ENCODE measurements around the gene ITGA11. TPM values are rescaled to one million over a fixed set of nuclear protein-coding genes. Genes with fewer than 3 reads are reported as not detected.

ITGA11 gene
- total RNA-seq, 1 donor from 2014 or later, result 0.28 TPM

DNA sequence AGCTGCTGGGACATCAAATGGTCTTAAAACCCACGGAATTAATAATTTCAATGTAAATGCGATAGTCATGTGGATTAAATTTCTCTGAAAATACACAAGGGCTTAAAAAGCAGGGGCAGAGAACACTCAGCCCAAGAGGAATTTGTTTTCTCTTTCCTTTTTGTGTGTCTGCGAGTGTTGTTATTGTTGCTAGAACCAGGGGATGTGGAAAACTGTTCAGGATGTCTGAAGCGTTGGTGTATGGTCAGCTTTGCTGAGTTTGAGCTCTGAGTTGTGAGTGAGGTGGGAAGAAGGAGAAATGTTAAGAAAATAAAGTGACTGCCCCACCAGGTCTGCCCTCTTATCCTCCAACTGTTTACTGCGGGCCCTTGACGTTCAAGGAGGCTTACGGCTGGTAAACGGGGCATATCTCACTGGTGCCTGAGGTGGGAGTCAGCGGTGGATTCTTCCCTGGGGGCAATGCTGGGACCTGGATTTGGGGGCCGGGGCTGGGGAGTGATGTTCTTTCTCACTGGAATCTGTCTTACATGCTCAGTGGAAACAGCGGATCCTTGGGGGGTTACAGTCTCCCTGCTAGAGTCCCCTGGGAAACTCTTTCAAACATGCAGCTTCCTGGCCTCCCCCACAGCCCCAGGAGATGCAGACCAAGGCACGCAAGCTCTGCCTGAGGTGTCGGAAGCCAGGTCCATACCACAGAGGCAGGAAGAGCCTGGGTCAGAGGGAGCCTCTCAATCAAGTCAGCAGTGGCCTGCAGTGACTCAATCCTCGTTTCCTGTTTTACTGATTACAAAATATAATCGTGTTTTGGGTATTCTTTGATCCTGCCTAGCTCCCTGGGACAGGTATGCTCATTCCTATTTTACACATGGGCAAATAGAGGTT, 41.8 kb downstream of the ITGA11 start:
- H3K9me3 Mint-ChIP-seq (ENCODE audit: unreplicated experiment), result no peaks in the 10 kb centered on the region
- TF ChIP-seq, protein P1, sequence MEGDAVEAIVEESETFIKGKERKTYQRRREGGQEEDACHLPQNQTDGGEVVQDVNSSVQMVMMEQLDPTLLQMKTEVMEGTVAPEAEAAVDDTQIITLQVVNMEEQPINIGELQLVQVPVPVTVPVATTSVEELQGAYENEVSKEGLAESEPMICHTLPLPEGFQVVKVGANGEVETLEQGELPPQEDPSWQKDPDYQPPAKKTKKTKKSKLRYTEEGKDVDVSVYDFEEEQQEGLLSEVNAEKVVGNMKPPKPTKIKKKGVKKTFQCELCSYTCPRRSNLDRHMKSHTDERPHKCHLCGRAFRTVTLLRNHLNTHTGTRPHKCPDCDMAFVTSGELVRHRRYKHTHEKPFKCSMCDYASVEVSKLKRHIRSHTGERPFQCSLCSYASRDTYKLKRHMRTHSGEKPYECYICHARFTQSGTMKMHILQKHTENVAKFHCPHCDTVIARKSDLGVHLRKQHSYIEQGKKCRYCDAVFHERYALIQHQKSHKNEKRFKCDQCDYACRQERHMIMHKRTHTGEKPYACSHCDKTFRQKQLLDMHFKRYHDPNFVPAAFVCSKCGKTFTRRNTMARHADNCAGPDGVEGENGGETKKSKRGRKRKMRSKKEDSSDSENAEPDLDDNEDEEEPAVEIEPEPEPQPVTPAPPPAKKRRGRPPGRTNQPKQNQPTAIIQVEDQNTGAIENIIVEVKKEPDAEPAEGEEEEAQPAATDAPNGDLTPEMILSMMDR (IDR thresholded peaks at IDR 0.05; ENCODE audit: unreplicated experiment), result no peak
- peaks cover 10% of the 10 kb centered on the region for H3K4me1 Mint-ChIP-seq (ENCODE audit: unreplicated experiment)
- H3K36me3 Mint-ChIP-seq (ENCODE audit: low read depth, unreplicated experiment), result no peaks in the 10 kb centered on the region
- no peak overlapping the region for H3K4me3 Mint-ChIP-seq (ENCODE audit: unreplicated experiment)
- DNase-seq (ENCODE audit: low spot score), result no peak
- no peaks in the 10 kb centered on the region for H3K27me3 Mint-ChIP-seq (ENCODE audit: unreplicated experiment)
- no peak overlapping the region for H3K27ac Mint-ChIP-seq (ENCODE audit: unreplicated experiment)

DNA sequence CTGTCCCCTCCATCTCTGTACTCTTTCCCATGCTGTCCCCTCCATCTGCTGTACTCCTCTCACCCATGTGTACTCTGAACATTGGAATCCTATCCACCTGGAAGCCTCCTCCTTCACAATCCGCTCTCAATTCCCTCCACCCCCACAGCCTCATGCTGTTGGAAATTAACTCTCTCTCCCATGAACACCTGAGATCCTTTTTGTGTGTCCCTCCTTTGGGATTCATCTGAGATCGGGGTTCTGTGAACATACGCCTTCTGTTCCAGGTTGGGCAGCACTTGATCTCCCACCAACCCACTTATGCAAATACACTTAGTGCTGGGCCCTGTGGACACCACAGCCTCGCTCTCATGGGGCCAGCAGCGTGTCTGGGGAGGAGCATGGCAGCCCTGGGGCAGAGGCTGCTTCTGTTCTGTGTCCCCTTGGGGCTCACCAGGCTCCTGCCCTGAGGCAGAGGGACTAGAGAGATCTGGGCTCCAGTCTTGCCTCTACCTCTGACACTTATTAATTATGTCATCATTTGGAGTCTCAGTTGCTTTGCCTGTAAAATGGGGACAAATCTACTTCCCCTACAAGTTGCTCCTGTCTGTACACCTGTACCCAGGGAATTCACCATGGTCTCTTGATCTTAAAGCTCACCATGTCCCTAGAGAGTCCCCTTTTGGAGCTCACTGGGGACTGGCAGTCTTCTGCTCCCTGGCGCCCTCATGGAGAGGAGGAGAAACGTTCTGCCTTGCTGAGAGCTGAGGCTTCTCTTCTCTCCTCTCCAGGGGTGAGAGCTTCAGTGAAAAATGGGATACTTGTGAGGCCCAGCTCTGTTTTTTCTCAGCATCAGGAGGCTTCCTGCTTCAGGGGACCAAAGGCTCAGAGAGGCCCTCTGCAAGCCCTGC, 42.7 kb downstream of the ITGA11 start:
- Mint-ChIP-seq H3K27ac (ENCODE audit: unreplicated experiment) (no peak overlapping the region), H3K36me3 (ENCODE audit: low read depth, unreplicated experiment) (no peaks in the 10 kb centered on the region), H3K4me1 (ENCODE audit: unreplicated experiment) (peaks cover 10% of the 10 kb centered on the region), H3K9me3 (ENCODE audit: unreplicated experiment) (no peaks in the 10 kb centered on the region), H3K4me3 (ENCODE audit: unreplicated experiment) (no peak overlapping the region), H3K27me3 (ENCODE audit: unreplicated experiment) (no peaks in the 10 kb centered on the region)
- no peak for DNase-seq (ENCODE audit: low spot score)
- TF ChIP-seq, protein P1 (IDR thresholded peaks at IDR 0.05; ENCODE audit: unreplicated experiment), result no peak

DNA sequence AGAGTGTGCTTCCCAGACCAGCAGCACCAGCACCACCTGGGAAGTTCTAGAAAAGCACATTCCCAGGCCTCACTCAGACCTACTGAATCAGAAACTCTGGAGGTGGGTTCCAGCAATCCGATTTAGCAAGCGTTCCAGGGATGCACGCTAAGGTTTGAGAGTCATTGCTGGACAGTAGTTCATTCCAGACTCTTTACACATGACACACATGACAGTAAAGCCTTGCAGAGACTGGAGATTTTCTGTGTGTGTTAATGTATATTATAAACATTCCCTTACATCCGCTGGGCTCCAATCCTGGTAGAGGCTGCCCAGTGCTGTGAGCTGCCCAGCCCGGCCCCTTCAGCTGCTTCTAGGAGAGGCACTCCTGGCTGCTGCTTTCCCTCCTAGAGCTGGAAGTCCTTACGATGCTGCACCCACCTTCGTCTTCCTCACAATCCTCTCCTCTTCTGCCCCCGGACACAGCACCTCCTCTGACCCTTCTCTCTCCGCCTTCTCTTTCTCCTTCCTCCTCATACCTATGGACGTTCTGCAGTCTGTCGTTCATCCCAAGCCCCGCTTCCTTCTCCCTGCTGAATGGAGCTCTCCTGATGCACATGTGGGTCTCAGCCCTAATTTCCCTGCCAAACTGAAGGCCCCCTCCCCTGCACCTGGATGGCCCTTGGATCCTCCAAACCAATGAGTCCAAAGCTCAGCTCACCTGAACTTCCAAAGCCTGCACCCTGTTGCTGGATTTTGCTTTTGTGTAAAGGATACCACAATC, 44.4 kb downstream of the ITGA11 start:
- H3K9me3 Mint-ChIP-seq (ENCODE audit: unreplicated experiment), result no peaks in the 10 kb centered on the region
- H3K4me1 Mint-ChIP-seq (ENCODE audit: unreplicated experiment), result peaks cover 10% of the 10 kb centered on the region
- no peaks in the 10 kb centered on the region for H3K27me3 Mint-ChIP-seq (ENCODE audit: unreplicated experiment)
- TF ChIP-seq, protein P1 (IDR thresholded peaks at IDR 0.05; ENCODE audit: unreplicated experiment), result no peak
- H3K27ac Mint-ChIP-seq (ENCODE audit: unreplicated experiment), result no peak overlapping the region
- DNase-seq (ENCODE audit: low spot score), result no peak
- H3K36me3 Mint-ChIP-seq (ENCODE audit: low read depth, unreplicated experiment), result no peaks in the 10 kb centered on the region
- H3K4me3 Mint-ChIP-seq (ENCODE audit: unreplicated experiment), result no peak overlapping the region

DNA sequence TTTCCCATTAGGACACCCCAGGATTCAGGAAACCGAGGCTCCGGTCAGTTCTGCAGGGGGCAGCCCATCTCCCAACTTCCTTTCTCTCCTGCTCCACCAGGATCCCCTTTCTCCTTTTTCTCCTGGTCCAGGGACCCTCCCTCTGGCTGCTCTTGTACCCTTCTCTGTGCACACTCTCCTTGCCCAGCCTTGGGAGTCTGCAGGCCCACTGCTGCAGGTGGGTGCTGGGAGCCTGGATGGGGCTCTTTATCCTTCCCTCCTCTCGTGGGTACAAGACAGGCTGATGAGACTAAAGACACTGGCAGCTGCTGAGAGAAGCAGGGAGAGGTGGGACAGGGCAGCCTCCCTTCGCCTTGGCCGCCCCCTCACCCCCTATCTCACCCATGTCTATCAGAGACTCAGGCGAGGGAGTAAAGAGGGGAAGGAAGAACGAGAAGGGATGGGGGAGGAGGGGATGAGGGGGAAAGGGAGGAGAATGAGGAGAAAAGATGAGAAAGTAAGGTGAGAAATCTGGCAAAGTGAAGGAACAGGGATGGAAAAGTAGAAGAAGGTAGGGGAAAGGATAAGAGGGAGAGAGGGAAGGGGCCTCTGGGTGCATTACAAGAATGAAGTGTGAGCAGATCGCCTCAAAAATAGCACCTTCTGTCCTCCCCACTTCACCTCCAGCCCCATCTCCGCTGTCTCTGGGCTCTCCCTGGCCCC, 45.2 kb downstream of the ITGA11 start:
- no peaks in the 10 kb centered on the region for H3K27me3 Mint-ChIP-seq (ENCODE audit: unreplicated experiment)

More for the DNA sequence above, 45.2 kb downstream of the ITGA11 start:
- Mint-ChIP-seq H3K4me3 (ENCODE audit: unreplicated experiment) (no peak overlapping the region), H3K27ac (ENCODE audit: unreplicated experiment) (no peak overlapping the region), H3K4me1 (ENCODE audit: unreplicated experiment) (peaks cover 10% of the 10 kb centered on the region), H3K9me3 (ENCODE audit: unreplicated experiment) (no peaks in the 10 kb centered on the region), H3K36me3 (ENCODE audit: low read depth, unreplicated experiment) (no peaks in the 10 kb centered on the region)
- no peak for DNase-seq (ENCODE audit: low spot score)
- TF ChIP-seq, protein P1 (IDR thresholded peaks at IDR 0.05; ENCODE audit: unreplicated experiment), result no peak

Data from endothelial cell (in vitro differentiated cells).